GF-D8 (cell line): ENCODE results near the gene TRIM71.
A peak's percentile ranks its signal among the peaks of the same experiment; 100 is the strongest.
"Not testable (repeated sequence)": the region's sequence is repeated elsewhere in the genome, so short reads cannot be mapped to it uniquely, and the experiment has no call there.

Experiments
- DNase-seq: peaks from one replicate; lab custom pipeline; 2025; lab: John Stamatoyannopoulos, UW

TRIM71 gene

DNA sequence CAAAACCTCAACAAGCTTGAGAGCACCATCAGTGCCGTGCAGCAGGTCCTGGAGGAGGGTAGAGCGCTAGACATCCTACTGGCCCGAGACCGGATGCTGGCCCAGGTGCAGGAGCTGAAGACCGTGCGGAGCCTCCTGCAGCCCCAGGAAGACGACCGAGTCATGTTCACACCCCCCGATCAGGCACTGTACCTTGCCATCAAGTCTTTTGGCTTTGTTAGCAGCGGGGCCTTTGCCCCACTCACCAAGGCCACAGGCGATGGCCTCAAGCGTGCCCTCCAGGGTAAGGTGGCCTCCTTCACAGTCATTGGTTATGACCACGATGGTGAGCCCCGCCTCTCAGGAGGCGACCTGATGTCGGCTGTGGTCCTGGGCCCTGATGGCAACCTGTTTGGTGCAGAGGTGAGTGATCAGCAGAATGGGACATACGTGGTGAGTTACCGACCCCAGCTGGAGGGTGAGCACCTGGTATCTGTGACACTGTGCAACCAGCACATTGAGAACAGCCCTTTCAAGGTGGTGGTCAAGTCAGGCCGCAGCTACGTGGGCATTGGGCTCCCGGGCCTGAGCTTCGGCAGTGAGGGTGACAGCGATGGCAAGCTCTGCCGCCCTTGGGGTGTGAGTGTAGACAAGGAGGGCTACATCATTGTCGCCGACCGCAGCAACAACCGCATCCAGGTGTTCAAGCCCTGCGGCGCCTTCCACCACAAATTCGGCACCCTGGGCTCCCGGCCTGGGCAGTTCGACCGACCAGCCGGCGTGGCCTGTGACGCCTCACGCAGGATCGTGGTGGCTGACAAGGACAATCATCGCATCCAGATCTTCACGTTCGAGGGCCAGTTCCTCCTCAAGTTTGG, 72.9 kb downstream of the TRIM71 start:
- no peak for DNase-seq

DNA sequence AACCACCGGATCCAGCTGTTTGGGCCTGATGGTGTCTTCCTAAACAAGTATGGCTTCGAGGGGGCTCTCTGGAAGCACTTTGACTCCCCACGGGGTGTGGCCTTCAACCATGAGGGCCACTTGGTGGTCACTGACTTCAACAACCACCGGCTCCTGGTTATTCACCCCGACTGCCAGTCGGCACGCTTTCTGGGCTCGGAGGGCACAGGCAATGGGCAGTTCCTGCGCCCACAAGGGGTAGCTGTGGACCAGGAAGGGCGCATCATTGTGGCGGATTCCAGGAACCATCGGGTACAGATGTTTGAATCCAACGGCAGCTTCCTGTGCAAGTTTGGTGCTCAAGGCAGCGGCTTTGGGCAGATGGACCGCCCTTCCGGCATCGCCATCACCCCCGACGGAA, 73.6 kb downstream of the TRIM71 start:
- no peak for DNase-seq

DNA sequence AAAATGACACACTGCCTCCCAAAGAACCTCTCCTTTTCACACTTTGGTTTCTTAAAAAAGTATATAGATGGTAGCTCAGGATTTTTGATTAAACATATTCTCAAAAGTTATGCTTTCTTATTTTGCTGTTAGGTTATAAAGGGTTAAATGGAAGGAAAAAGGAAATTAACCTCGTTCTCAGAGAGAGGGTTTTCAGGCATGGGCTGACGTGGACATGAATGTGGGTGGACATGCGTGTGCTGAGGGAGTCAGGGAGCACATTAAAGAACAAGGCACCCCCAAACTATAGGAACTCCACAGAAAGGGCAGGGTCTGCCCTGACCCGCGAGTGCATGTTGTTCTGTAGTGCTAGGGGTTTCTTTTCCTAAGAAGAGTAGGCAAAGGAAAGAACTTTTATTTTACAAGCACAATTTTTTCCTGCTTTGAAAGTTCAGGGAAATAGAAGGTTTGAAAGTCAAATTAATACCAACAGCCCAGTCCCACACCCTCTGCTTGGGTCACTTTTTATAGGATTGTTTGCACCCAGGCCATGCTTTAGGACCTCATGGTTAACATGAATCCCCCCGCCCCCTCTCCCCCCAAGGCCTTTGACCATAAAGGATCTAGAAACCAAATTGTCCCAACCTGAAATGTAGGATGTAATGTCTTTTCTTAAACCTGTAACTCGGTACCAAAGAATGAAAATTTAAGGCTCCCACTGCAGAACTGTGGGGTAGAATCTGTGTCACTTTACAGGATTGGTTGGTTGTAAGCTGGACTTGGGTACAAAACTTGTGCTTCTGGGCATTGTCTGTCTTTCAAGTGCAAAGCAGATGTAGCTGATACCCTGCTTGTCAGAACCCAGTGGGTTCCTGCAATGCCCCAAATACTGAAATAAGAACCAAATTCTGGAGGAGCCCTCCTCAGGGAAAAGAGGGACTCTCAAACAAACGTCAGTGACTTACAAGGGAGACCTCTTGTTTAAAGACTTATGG, 75.1 kb downstream of the TRIM71 start:
- no peak for DNase-seq

DNA sequence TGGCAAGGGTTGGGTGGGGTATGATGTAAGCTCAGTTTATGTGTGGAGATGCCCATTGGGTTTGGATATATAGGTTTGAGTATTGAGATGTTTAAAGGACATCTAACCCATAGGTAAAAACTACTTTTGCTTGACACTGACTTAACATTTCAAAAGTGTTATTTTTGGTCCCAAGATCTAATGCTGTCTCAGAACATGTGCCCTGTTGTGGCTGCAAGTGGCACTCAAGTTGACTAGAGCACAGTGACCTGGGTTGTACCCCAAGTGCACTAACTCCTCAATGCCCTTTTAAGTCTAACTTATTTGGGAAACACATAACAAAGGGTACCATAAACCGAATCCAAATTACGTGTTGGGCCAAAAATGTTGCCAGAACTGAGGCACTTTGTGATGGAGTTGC, 77.2 kb downstream of the TRIM71 start:
- DNase-seq = no peak

DNA sequence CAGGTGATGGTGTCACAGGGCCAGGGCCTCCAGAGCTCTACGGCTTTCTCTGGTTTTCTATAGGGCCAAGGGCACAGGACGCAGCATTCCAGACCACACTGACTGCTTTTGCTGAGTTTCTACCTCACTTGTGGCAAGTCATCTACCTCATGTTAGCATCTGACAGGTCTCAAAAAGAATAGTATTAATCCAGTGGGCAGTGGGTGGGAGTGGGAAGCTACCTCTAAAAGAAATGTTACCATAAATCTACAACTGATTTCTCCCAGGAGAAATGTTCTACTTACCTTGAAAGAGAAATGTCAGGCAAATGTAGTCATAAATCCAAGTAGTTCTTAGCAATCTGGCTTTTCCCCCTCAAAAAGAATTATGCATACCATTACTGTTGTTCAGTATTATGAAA, 77.9 kb downstream of the TRIM71 start:
- DNase-seq = no peak

DNA sequence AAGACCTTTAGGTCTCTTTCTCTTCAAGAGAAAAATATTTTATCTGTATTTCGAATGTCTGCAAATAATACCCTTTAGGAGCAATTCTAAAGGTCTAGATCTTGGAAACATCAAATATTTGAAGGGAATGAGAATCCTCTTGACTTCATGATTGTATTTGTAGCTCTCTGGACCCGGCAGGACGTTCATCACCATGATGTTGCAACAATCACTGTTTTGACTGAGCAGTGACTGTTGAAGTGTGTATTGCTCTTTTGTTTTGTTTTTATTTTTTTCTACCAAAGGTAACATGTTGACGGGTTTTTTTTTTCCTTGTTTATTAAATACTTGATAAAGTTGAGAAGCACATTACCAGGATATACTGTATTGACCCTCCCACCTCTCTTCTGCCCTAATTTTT, 78.3 kb downstream of the TRIM71 start:
- DNase-seq = no peak

DNA sequence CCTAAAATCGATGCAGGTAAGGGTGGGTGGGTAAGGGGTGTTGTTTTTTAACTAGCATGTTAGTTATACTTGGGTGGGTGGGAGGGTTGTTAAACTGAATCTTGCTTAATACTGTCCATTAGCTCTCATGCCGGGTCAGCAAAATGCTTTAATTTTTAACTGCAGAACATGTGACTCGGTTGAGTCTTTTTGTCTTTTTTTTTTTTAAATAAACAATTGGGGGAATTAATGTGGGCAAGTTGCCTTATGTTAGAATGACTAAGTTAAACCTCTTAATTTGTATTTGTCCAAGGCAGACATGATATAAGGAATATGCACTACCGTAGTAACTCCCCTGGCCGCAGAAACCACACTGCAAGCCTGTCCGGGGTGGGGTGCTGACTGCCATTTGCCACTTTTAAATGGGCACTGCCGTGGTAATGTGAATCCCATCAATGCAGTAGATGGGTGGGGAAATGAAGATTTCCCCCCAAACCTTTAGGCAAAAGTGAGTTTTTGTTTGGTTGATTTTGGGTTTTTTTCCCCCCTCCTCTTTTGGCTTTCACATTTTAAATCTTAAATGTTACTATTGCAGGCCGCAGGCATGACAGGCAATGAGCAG, 79.3 kb downstream of the TRIM71 start:
- DNase-seq = no peak

DNA sequence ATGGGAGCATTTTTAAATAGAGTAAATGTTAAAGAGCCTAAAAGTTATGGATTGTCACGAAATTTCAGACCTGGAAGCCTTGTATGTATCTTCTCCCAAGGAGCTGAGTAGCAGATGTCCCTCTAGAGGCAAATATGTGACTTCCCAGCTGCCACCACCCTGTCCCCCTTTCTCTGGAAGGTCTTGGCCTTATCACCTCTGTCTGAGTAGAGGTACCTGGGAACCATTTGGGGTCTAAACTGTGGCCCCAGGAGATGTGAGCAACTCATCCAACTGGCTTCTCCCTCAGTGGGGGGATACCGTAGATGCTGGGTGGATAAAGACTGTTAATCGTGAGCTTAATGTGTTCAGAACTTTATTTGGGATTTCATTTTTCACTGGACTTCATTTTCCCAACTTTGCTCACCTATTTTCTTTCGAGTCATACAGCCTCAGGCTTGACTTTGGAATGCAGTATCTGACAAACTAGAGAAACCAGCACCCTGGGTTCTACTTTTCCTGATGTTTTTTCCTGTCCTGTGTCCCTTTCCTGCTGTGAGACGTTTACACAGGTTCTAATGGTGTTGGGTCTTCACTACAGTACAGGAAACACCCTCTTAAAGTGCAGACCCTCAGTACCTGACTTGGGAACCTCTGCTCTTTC, 80.3 kb downstream of the TRIM71 start:
- no peak for DNase-seq

DNA sequence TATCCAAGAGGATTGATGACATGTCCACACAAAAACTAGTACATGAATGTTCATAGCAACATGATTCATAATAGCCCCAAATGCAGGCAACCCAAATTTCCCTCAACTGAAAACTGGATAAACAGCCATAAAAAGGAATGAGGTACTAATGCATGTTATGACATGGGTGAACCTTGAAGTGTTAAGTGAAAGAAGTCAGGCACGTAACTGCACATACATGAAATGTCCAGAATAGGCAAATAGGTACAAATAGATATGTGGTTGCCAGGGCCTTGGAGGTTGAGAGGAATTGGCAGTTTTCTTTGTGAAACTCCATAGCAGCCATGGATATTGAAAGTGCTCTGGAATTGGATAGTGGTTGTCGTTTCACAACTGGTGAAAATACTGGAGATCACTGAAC, 81.5 kb downstream of the TRIM71 start:
- no peak for DNase-seq

DNA sequence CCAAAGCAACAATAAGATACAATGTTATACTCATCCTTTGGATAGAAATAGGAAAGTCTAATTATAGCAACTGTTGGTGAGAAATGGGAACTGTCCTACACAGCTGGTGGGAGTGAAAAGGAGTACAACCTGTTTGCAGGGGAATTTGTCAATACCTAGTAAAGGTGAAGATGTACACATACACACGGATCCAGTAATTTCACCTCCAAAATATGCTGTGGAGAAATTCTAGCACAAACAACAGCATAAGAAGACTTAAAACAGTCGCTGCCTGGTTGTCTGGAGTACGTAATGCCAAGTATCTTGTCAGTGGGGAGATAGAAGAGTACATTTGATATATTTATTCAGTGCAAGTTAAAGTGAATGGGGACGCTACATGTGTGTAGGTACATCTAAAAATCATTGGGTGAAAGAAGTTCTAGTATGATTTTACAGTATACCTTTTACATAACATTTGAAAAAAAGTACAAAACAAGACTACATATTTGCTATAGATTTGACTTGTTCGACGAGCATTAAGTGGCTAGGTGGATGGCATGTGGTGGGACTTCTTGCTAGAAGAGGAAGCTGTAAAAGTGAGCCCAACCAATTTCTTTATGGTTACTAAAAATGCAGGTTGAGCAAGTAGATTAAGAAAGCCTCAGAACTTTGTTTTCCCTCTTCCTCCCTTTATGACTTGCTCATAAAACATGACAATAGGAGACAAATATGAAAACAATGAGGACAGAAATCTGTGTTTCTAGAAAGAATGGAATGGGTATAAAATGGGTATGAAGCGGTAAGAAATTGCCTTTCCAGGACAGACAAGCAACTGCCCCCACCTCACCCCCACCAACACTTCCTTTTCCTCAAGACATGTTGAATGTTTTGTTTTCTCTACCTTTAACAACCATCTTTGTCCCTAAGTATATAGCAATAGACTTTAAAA, 83.5 kb downstream of the TRIM71 start:
- DNase-seq = peak; percentile 71

DNA sequence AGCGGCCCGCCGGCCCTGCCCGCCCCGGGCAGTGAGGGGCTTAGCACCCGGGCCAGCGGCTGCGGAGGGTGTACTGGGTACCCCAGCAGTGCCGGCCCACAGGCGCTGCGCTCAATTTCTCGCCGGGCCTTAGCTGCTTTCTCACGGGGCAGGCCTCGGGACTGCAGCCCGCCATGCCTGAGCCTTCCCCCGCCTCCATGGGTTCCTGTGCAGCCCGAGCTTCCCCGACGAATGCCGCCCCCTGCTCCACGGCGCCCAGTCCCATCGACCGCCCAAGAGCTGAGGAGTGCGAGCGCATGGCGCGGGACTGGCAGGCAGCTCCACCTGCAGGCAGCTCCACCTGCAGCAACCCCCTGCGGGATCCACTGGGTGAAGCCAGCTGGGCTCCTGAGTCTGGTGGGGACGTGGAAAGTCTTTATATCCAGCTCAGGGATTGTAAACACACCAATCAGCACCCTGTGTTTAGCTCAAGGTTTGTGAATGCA, 85.1 kb downstream of the TRIM71 start:
- DNase-seq = not testable (repeated sequence)

DNA sequence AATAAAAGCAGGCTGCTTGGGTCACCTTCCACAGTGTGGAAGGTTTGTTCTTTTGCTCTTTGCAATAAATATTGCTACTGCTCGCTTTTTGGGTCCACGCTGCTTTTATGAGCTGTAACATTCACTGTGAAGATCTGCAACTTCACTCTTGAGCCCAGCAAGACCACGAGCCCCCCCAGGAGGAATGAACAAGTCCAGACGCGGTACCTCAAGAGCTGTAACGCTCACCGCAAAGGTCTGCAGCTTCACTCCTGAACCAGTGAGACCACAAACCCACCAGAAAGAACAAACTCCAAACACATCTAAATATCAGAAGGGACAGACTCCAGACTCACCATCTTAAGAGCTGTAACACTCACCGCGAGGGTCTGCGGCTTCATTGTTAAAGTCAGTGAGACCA, 86.2 kb downstream of the TRIM71 start:
- DNase-seq = no peak

DNA sequence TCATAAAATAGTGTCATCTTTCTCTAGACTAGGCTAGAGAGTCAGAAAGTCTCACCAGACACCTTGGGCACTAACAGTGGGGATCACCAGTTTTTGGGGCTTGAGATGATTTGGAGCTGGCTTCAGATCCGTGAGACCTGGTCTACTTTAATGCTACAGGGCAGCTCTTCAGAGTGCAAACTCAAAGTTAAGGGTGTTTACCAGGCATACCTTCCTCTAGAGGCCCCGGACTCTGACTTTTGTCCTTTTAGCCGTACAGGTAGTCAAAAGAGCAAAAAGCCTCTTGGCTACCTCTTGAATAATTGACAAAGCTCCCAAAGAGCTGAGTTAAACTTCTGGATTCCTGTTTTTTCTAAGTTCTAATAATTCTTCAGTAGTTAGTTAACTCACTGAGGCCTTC, 92.2 kb downstream of the TRIM71 start:
- DNase-seq = no peak

DNA sequence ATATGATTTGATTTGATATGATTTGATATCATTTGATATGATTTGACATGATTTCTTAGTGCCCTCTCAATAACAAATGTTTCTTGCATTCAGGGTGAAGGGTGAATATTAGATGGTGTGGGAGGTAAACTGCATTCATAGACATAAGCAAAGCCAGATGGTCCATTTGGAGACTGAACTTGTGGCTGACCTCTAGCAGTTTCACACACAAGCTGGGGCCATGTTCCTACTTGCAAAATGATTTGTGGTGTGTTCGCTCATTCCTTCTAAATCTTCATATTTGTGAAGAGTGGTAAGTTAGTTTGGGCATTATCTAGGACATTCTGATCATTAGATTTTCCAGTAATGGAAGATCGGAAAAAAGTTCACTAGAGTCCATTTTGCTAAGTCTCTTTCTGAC, 93.2 kb downstream of the TRIM71 start:
- no peak for DNase-seq

DNA sequence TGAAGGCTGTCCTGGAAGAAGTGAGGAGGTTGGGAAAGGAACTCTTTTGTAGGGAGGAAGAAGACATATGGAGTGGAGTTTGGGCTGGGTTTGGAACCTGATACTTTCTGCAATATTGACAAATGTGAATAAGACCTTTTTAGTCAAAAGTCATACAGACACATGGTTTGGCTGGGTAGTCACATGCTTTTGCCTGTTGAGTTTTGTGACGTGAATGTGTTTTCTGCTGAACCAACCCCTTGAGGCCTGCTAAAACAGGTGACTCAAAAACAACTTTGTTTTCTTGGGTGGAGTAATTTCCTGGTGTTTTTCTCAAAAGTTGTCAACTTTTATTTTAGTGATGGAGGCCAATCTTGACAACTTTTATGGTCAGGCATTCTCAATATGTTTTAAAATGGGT, 94.2 kb downstream of the TRIM71 start:
- no peak for DNase-seq

DNA sequence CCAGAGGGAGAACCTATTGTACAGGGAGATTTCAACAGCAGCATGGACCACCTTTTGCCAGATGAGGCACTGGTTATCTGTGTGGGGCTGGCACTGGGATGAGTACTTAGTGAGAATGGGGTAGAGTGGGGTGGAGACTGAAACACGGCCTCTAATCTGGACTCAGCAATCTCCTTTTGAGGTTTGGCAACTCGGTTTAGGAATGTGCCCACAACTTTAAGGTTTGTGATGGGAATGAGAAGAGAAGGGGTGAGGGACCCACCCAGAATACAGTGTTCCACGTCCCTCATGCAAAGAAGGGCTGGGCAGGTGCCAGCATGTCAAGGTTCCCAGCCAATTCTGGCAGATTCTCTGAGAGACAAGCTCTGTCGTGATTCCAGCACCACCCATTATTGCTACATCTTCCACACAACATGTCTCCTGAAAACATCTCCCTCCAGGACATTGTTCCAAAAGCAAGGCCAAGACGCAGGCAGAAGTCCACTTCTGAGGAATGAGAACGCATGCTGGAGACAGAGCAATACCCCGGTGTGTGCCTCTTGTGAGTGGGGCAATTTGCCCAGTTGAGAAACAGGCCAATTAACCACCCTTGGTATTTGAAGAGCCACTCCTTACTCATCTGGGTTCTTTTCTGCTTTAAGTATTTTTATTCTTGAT, 96.1 kb downstream of the TRIM71 start:
- no peak for DNase-seq

DNA sequence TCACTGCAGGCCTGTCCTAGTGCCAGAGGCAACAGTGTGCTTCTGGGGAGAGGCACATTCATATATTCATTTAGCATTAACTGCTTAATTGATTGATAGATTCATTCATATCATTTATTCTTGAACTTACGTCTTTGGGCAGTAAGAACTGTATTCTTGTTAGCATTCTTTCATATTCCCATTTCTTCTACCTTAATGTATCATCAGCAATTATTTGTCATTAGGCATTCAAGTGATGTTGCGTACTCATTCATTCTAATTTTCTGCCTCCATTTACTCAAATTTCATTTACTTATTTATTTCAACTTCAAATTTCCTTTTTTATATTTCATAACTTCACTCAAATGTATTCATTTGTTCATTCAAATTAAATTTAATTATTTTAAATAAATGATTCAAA, 102.1 kb downstream of the TRIM71 start:
- DNase-seq = no peak

DNA sequence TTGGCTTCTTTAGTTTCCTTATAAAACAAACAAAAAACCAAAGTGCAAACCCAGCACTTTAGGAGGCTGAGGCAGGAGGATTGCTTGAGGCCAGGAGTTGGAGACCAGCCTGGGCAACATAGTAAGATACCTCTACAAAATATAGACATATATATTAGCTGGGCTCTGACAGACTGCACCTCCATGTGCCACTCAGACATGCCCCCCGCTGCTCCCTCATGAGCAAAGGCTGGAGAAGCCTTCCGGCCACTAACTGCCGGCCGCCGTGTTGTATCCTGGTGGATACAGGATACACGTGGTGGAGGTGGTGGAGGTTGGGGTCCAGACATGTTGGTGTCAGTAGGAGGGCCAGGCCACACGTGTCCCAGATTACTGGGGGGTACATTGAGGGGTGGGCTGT, 104.3 kb downstream of the TRIM71 start:
- no peak for DNase-seq

DNA sequence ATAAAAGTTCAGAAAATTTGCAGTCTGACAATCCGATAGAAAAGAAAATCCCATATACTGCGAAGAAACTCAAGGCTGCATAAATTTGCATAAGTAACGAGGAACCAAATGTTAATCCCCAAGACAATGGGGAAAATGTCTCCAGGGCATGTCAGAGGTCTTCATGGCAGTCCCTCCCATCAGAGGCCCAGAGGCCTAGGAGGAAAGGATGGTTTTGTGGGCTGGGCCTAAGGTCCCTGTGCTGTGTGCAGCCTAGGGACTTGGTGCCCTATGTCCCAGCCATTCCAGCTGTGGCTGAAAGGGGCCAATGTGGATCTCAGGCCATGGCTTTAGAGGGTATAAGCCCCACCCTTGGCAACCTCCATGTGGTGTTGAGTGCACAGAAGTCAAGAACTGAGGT, 112.4 kb downstream of the TRIM71 start:
- no peak for DNase-seq

DNA sequence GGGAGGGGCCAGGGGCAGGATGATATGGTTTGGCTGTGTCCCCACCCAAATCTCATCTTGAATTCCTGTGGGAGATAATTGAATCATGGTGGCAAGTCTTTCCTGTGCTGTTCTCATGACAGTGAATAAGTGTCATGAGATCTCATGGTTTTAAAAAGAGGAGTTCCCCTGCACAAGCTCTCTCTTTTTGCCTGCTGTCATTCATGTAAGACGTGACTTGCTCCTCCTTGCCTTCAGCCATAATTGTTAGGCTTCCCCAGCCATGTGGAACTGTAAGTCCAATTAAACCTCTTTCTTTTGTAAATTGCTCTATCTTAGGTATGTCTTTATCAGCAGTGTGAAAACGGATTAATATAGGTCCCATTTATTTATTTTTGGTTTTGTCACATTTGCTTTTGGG, 113.5 kb downstream of the TRIM71 start:
- DNase-seq = not testable (repeated sequence)
